Measurements from ENCODE around the gene FAM118B.

- TF ChIP-seq CTCF (IDR thresholded peaks at IDR 0.05) (no peak), POLR2A (IDR thresholded peaks at IDR 0.05) (no peak)
Observed at GRCh38 chr11:126216526-126217305, 5.1 kb downstream of the FAM118B start.
